ENCODE measurements around the gene STOML1.

Gene STOML1

DNA sequence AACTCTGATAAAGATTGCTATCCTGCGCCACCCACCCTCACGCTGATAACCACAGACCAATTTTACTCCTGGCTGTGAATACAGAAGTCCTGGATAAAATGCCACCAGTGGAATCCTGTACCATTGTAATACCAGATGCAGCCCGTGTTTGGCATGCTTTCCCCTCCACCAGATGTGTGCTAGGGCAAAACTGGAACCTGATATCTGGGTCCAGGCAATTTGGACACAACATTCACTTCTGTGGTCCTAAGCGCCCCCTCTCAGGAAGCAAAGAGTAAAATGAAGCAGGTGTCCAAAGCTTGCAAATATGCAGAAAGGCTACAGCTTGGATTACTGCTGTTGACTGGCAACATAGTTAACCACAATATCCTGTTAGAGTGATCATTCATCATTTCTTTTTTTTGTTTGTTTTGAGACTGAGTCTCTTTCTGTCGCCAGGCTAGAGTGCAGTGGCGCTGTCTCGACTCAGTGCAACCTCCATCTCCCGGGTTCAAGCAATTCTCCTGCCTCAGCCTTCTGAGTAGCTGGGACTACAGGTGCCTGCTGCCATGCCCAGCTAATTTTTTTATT lies 33.0 kb downstream of the STOML1 start:
- no peak for DNase-seq

DNA sequence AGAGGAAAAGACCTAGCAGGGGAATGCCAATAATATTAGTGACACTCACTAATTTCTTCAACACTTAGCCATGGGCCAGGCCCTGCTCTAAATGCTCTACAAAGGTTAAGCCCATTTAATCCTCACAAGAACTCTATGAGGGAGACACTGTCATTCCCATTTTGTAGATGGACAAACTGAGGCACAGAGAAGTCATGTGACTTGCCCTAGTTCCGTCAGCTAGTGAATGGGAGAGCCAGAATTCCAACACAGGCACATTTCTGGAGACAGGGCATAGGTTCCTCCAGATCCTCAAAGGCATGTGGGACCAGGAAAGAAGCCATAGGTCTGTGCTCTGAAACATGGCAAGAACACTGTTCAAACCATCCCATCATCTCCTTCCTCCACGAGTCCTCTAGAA lies 34.3 kb downstream of the STOML1 start:
- DNase-seq, result no peak

DNA sequence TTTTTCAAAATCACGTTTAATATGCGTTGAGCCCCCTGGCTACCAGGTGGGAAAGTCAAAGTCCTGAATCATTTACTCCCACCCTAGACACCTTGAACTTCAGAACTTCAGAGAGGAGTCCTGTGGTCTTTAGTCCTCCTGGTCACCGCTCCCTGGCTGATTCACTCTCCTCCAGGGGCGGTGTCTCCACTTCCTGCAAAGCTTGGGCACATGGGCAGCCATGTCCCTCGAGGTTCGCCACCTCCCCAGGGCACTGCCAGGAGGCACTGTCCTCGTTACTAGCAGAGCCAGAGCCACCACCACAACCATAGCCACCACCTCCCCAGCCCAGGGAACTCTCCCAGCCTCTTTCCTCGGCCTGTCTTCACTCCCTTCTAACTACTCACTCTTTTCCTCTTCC lies 34.8 kb downstream of the STOML1 start:
- no peak for DNase-seq

DNA sequence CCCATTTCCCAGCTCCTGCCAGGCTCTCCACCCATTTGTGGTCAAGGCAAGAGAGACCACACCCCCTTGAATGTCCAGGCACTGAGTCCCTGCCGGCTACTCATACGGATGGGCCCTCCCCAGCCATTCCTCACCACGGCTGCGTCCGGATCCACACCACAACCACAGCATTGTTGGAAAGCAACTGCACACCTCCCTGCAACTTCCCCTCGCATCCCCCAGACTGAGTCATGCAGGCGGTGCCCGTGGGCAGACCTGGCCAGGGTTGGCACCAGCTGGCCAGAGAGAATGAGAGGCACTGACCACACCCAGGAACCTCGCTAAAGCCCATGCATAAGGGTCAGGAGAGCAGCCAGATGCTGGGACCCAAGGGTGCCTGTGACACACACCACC lies 35.4 kb downstream of the STOML1 start:
- peak; percentile 43 for DNase-seq

DNA sequence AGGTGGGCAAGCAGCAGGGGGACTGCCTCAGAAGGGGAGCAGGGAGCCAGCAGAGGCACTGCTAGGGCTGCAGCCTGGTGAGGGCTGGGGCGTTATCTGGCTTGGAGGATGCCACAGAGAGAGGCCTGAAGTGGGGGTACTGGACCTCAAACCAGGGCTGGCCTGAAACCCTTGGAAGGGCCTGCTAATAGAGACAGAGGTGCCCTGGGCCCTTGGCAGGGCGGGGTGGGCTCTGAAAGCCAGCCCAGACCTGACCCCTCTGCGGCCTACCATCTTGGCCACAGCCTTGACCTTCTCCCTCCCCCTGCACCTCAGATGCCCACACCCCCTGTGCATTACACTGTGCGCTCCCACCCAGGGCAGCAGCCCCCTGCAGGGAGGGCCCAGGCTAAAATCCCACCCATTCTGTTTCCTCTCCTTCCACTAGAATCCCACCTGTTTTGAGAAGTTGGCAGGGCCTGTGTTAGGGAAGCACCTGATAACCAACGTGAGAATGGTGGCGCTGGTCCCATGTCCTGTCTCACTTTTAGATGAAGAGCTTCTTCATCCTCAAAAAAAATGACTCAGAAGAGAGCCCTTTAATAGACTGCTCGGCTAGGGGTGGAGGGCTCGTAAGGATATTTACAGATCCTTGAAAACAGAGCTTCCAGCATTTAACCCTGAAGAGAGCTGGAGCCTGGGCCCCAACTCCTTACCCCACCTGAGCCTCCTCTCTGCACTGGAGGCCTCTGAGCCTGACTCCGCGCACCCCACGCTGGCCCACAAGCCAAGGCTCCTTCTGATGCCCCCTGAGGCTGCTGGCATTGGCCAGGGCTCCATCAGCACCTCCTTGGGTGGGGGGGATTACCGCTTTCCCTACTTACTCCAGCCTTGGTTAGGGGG lies 36.0 kb downstream of the STOML1 start:
- DNase-seq, result no peak

DNA sequence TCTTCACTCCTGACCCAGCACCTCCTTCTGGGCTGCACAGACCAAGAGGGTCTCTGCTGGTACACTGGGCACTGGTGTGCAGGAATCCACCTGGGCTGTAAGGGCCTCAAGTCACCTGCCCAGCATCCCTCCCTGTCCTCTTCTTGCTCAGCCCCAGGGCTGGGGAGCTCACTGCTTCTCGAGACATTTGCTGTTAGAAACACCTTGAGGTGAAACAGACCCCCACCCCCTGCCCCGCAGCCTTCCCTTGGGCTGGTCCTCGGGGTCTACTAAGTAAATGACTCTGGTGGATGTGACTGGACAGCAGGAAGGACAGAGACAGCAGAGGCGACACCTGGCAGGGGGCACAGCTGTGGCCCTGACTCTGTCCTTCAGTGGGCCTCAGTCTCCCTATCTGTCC lies 36.8 kb downstream of the STOML1 start:
- DNase-seq, result no peak

DNA sequence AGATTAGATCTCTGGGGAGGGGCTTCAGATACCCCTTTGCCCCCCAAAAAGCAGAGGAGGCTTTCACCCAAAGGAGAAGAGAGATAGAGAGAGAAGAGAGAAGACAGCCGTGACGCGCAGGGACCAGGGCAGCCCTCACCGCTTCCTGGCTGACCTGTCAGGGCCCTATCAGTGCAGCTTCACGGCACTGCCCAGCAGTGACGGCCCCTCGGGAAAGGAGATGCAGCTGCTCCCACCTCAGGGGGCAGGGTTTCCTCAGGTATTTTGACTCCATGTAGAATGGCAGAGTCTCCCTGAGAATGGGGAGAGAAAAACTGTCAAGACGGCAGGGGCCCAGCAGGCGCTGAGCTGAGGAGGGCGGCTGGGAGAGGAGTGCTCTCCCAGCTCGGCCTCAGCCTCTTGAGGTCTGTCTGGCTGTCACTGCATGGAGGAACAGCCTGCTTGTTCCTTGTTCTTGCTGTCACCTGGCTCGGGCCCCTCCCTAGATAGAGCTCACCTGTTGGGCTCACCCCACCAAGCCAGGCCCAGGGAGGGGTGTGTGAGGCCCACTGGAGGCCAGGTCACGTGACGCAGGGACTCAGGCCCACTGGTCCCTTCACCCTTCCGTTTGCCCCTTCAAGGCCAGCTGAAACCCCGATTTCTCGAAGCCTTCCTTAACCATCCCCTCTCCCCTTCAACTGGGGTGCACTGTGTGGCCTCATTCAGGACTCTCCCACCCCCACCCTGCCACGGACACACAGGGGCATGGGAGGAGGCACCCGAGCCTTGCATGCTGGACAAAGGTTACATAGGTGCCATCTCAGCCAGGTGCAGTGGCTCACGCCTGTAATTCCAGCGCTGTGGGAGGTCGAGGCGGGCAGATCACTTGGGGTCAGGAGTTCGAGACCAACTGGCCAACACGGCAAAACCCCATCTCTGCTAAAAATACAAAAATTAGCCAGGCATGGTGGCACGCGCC lies 37.6 kb downstream of the STOML1 start:
- no peak for DNase-seq

DNA sequence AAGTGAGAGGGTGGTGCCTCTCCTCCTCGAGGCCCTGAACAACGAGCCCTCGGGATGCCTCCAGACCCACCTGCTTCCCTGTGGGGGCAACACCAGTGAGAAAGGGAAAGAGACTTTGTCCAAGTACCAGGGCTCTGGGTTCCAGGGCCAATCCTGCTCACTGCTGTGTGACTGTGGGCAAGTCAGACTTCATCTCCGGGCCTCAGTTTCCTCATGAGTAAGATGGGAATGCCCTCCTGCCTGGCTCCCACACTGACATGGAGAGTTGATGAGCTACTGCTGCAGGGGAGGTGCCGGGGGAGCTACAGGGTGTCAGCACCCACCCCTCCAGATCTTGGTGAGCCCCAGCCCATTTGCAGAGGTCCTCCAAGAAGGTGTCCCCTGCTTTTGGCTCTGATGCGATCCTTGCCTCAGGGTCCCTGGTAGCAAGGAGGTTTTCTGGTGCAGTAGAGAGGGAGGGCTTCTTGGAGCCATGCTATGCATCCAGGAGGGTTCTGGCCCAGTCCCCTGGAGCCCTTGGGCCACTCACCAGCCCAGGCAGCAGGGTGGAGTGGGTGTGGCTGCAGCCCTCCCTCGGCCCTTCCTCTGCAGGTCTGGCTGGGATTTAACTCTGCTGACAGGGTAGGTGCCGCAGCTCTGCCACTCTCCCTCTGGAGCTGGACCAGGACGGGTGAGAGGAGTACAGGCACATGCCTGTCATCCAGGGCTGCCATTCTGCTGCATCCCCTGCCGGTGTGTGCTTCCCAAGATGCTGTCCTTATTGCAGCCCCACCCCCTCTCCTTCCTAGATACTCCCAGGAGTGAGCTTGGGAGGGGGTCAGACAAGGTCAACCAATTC lies 39.0 kb downstream of the STOML1 start:
- no peak for DNase-seq

DNA sequence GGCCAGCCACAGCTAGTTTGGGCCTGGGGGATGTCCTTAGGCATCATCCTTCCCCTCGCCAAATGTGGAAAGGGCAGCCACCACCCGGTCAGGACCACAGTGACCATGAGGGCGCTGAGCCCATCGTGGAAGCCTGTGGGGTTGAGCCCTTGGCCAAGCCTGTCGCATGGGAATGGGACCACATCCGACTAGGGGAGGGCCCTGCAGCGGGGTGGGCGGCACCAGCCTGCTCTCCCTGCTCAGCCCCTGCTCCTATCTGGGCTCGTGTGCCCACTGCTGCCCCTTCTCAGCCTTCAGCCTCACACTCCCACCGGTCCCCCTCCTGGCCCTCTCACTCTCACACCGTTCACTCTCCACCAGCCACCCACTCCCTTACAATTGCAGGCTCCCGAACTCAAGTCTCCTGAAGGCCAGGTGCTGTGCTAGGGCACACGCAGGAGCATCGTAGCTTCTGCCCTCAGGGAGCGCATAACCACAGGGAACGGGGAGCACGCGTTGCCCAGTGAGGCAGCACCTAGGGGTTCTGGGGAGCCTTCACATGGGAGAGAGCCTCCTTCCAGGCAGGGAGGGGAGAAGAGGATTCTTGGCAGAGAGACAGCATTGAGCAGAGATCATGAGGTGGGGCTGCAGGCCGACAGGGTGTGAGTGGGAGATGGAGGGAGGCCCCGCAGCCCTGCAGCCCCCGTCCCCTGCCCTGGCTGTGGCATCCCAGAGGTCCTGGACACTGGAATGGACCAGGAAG lies 39.8 kb downstream of the STOML1 start:
- no peak for DNase-seq

DNA sequence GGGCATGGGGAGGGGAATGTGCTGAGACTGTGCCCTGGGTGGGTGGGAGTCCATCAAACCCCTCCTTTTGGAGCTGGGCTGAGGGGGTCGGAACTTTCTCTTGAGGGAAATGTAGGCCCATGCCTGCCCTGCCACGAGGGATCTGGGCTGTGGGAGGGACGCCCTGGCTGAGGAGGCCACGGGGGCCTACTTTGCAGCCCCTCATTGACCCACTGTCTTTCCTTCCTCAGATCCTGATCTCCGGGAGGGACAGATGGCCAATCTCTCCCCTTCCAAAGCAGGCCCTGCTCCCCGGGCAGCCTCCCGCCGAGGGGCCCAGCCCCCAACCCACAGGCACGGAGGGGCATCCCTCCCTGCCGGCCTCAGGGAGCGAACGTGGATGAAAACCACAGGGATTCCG lies 40.5 kb downstream of the STOML1 start:
- no peak for DNase-seq

DNA sequence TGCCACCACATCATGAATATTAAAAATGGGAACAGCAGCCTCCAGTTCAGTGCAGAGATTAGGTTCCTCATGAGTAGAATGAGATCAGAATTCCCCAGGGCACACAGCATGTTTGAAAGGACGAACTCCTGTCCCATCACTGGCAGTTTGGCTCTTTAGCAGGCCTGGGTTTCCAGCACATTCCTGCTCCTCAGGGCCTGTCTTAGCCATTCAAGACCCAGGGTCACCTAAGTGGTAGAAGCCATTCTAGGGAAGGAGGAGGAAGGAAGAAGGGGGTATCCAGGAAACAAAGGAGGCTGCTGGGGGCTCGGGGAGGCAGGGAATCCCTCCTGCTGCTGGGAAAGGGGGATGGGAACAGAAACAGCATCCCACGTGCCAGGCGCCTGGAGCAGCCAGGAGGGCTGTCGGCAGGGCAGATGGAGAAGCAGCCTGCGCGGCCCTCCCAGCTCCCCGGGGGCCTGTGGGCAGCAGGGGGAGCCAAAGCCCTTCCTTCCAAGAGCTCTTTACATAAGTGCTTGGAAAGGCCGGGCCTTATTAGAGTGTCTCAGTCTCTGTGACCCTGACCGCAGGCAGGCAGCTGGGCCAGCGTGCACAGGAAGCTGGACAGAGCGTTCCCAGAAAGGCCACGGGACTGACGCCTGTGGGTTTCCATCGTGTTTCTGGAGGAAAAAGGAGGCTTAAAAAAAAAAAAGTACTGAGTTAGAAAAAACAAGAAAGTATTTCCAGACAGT lies 41.1 kb downstream of the STOML1 start:
- peak; percentile 90 for DNase-seq

DNA sequence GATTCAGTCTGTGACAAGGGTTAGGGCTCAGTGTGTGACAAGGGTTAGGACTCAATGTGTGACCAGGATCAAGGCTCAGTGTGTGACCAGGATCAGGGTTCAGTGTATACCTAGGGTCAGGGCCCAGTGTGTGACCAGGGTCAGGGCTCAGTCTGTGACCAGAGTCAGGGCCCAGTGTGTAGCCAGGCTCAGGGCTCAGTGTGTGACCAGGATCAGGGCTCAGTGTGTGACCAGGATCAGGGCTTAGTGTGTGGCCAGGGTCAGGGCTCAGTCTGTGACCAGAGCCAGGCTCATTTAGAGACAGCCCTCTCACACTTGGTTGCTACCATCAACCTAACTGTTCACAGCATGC lies 41.6 kb downstream of the STOML1 start:
- no peak for DNase-seq

DNA sequence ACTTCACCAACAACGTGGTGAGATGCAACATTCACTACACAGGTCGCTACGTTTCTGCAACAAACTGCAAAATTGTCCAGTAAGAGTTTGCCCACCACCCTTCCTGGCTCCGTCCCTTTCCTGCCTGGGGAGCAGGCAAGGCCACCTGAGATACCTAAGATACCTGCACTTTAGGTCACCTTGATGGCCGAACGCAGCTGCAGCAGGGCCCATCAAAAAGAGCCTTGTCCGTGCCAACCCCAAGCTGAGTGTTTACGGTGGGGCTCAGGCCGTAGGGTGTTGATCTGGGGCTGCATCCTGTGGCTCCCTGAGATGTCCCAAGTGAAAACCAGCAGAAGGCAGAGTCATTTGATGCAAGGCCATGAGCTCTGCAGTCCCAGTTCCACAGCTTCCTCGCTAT lies 42.6 kb downstream of the STOML1 start:
- DNase-seq, result no peak

DNA sequence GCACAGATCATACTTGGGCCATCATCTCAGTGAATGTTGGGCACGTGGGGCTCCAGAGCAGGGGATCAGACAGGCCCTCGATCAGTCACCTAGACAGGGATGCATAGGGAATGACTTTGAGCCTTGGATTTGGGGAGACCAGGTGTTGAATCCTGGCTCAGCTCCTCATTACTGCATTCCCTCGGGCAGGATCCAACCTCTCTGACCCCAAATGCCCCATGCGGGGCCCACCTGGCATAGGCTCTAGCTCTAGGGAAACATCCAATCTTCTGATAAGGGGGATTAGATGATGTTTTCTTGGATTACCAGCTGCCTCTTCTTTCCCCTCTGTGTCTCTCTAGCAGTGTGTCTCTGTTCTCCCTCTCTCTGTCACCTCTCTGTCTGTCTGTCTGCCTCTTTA lies 43.1 kb downstream of the STOML1 start:
- no peak for DNase-seq

DNA sequence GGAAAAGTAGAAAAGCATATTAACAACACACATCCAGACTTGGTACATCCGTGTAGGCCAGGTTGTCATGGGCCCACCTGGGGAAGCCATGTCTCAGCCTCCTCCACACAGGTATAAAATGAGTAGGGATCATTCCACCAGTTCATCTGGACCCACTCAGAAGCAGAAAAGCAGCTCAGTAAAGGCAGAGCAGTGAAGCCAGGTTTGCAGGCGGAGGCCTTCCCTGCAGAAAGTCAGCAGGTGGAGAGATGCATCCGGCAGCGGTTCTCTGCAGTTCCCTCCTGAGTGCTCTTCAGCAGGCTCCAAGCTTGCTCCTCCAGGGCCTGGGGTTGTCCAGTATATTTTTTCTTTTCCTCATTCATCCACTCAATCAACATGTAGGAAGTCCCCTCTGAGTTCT lies 43.7 kb downstream of the STOML1 start:
- DNase-seq, result no peak

DNA sequence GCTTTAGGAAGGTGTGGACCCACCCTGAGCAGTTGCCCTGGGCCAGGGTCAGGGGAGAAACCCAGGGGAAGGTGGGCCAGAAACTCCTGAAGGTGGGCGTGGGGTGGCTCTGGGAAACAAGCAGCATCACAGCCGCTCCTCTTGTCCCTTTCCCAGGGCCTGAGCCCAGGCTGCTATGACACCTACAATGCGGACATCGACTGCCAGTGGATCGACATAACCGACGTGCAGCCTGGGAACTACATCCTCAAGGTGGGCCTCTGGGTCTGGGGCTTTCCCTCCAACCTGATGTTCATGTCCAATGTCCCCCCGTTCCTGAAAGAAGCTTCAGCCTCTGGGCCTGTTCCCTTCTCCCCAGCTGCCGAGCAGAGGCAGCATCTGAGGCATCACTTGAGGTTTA lies 44.4 kb downstream of the STOML1 start:
- no peak for DNase-seq

DNA sequence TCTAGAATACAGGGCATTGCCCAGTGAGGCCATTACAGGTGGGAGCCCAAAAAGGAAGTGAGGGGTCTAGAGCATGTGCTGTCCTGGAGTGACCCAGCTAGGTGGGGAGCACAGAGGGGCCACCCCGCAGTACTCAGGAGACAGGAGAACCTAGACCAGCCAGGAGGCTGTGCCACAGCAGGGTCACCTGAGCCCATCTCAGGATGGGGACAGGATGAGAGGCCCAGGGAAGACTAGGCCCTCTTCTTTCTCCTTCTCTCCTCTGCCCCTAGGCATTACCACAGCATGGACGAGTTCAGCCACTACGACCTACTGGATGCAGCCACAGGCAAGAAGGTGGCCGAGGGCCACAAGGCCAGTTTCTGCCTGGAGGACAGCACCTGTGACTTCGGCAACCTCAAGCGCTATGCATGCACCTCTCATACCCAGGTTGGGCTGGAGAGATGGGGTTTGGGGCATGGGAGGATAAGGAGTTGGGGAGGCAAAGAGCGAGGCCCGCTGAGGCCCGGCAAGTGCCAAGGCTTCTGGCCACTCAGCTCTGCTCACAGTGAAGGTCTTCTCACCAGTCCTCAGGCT lies 45.2 kb downstream of the STOML1 start:
- DNase-seq, result no peak

DNA sequence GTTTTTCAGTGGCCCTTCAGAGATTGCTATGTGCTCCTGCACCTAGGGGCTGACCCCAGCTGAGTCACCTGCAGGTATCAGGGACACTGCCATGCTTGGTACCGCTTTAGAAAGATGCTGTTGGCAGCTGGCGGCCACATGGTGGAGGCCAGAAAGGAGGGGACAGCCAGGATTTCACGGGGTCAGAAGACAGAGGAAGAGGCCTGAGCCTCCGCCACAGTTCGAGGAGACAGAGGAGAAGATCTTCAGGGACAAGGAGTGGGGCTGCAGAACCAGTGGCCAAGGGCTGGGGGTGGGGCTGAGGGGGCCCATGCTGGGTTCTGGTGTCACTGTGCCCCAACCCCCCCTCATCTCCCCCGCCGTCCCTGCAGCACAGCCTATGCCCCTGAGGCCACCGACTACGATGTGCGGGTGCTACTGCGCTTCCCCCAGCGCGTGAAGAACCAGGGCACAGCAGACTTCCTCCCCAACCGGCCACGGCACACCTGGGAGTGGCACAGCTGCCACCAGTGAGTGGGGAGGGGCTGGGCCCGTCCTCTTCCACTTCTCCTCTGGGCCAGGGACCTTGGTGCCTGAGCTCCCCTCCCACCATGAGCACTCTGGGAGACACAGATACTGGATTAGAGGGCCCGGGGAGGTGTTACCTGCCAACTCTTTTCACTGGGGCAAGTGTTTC lies 45.9 kb downstream of the STOML1 start:
- no peak for DNase-seq

DNA sequence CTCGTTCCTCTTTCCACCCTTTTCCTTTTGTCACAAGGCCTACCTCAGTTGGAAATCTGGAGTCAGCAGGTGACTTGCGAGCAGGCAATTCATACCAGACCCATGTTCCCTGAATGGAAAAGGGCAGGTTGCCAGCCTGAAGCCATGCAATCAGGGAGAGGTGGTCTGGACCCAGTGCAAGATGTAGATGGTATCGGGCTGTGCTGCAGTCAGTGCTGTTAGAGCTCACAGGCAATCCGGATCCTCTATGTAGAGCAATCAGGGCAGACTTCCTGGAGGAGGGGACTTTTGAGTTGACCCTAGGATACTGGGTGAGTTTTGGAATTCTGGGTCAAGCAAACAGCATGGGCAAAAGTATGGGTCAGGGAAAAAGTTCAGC lies 47.0 kb downstream of the STOML1 start:
- DNase-seq, result no peak

Measured in inflammatory macrophage treated with lipopolysaccharide for 4 hours (primary cell).